Germinal center (tissue), 1 donor: ENCODE measurements around the gene RTP2.

Experiments
- DNase-seq: peaks from one replicate; pipeline ENCODE4 v3.0.0; 2012; ENCODE audit warnings: mixed read lengths, low spot score

Gene RTP2

DNA sequence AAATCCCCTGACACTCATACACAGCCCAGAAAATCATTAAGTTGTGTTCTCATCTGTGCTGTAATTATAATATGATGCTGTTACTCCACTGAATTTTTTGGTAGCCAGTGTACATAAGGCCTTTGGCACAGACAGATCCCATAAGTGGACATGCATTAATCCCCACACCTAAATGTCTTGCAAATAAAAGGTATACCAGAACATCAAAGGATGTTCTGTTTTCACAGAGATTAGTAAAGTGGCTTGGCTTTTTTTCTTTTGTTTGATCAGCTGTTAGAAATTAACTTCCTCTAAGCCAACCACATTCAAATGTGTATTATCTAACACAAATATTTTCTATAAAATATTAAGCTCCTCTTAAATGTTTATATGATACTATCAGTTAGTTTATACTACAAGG lies 34.8 kb downstream of the RTP2 start:
- DNase-seq = no peak

DNA sequence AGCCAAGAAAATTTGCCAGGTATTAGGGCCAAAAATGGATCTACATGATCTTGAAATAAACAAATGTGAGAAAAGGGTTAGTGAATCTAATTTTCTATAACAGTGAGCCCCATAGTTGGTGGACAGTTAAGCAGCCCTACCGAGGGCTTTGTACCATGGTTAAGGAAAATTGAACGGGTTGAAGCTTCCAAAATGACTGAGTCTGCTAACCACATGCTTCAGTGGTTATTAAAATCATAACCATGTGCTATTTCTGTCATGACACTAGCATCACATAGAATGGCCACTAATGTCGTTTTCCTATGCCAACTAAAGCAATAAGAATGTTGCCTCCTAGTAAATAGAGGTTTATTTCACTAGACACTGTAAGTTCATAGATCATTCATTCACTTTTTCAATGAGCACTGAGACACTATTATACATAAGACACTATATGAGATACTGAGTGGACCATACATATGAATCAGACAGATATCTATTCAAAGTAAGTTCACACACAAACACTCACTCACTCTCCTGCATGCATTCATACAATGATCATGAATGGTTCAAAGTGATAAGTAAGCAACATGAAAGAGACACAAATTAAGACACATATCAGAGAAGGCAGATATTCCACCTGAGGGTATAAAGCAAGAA lies 36.5 kb downstream of the RTP2 start:
- DNase-seq = no peak

DNA sequence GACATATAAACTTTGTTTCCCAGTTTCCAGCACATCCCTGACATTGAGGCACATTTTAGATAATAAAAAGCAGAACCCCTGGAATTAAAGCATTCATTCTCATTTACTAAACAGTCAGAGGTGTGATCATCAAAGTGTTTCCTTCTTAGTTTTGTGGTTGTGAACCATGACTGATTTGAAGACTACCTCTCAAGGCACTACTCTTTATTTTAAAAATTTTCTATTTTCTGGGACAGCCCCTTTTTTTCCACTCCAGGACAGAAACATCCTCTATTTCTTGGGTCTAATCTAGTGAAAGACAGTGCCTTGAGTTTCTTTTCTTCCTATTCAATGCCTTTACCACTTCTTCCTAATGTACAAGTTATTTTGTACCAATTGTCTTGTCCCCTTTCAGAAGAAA lies 37.3 kb downstream of the RTP2 start:
- DNase-seq = no peak

DNA sequence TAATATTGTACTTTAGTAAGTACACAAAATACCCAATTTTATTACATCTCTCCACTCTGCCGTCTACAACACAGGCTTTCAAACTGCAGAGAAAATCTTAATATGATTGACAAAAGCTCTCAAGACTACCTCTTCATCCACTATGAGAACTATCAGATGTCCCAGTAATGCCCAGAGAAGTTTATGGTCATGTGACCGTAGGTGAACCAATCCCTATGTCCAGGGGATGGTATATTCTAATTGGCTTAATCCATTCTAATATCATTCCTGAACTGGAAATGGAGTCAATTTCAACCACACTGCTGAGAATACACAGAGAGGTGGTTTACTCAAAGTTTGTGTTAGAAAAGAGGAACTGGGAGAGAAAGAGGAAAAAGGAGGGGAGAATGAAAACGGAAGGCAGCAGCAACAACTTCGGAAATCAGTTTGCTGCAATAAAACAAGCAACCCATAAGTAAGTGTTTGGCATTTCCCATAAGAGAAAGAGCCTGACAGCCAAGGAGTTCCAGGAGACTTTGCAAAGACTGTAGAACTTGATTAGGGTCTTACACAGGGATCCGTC lies 39.4 kb downstream of the RTP2 start:
- DNase-seq = no peak

DNA sequence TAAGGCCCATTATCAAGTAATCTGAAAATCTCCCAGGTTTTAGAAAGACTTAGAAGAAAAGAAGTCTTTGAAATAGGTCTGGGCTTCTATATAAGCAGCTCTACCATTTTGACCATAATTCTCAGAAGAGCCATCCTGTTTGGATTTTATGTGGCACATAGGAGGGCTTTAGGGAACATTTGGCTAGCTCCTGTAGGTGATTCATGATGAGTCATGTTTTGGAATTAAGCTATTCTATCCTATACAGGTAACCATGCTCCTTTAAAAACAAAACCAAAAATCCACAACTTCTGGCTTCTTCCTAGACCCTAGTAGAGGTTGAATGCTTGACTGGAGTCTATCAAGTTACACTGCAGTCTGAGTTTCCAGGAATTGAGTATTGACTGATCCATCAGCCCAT lies 41.1 kb downstream of the RTP2 start:
- no peak for DNase-seq

DNA sequence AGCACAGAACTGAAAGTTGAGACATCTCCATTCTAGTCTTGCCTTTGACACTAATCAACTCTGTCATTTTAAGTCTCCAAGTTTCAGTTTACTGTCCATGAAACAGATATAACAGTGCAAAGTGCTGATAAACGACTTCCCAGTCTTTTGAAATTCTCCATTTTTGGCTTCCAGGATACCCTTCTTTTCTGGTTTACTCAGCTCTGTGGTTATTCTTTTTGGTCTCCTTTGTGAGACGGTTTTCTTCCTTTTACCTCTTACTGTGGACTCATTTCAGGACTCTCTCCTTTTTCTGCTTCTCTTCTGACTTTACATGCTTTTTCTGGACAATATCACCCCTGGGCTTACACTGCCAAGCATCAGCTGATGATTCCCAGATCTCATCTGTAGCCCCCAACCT lies 51.1 kb downstream of the RTP2 start:
- DNase-seq = no peak
